Activated naive CD8-positive, alpha-beta T cell treated with anti-CD3 and anti-CD28 coated beads, Interleukin-2, amount 10 ng/mL, durations not matched to agents 7 days and 5 days (primary cell): Measurements from ENCODE around the gene PSMC3IP. TPM values are rescaled to one million over a fixed set of nuclear protein-coding genes. Genes with fewer than 3 reads are reported as not detected.

Experiments used
- ATAC-seq: fragments of 150-1000 bp; cut with Tn5 transposase; one replicate; pipeline ENCODE4 v1.10.0; 2021; ENCODE audit warnings: low read depth, moderate library complexity
- POLR2A ChIA-PET: fragments of 350-600 bp; sonication (Branson Sonifier 250); formaldehyde crosslinking; loops from one replicate; lab custom pipeline; 2021; ENCODE audit warnings: antibody characterized with exemption; lab: Charles Lee
- DNase-seq: peaks from one replicate; pipeline ENCODE4 v3.0.0; 2021
- H3K27ac Mint-ChIP-seq: one replicate; pipeline ENCODE4 v1.8.0; 2022; ENCODE audit warnings: mild to moderate bottlenecking, mixed read lengths
- H3K27me3 Mint-ChIP-seq: one replicate; pipeline ENCODE4 v1.8.0; 2022; ENCODE audit warnings: mild to moderate bottlenecking, moderate library complexity, mixed read lengths
- H3K36me3 Mint-ChIP-seq: one replicate; pipeline ENCODE4 v1.8.0; 2021; ENCODE audit warnings: mild to moderate bottlenecking, mixed read lengths
- H3K4me1 Mint-ChIP-seq: one replicate; pipeline ENCODE4 v1.8.0; 2021; ENCODE audit warnings: mixed read lengths
- H3K4me3 Mint-ChIP-seq: one replicate; pipeline ENCODE4 v1.8.0; 2022; ENCODE audit warnings: mild to moderate bottlenecking, moderate library complexity, mixed read lengths
- H3K9me3 Mint-ChIP-seq: one replicate; pipeline ENCODE4 v1.8.0; 2021; ENCODE audit warnings: mixed read lengths
- total RNA-seq, 2 experiments: library from RNA; stranded (reverse); gene quantifications; one replicate each; pipeline ENCODE4 v1.2.3, GENCODE V29; 2021

The PSMC3IP gene
- total RNA-seq, 2 experiments from 2014 or later: 15.9 to 16.9 TPM

GRCh38 chr17:42608305-42609181, 31.0 kb upstream of the PSMC3IP start:
- ATAC-seq (peak; percentile 54), DNase-seq (no peak)
- peaks cover 32% of the 10 kb centered on the region for H3K4me1 Mint-ChIP-seq
- POLR2A ChIA-PET: interaction anchor here (0.6 to 3.1 kb wide), 24 partner anchors 8 to 752 kb away, joined by 3 to 40 read pairs (median 4); partner anchors contain the start of genes BECN1, CCR10, PLEKHH3 and PSMC3IP
- no peaks in the 10 kb centered on the region for H3K27me3 Mint-ChIP-seq
- peak overlapping the region; percentile 98 for H3K4me3 Mint-ChIP-seq
- no peaks in the 10 kb centered on the region for H3K9me3 Mint-ChIP-seq
- H3K27ac Mint-ChIP-seq: peak overlapping the region; percentile 94
- peaks cover 14% of the 10 kb centered on the region for H3K36me3 Mint-ChIP-seq

GRCh38 chr17:42607769-42608168, 30.2 kb upstream of the PSMC3IP start:
- Mint-ChIP-seq H3K4me3 (peak overlapping the region; percentile 98), H3K27ac (no peak overlapping the region), H3K36me3 (peaks cover 18% of the 10 kb centered on the region), H3K9me3 (no peaks in the 10 kb centered on the region), H3K4me1 (peaks cover 34% of the 10 kb centered on the region), H3K27me3 (no peaks in the 10 kb centered on the region)
- ATAC-seq (no peak), DNase-seq (no peak)
- POLR2A ChIA-PET: interaction anchor here (0.7 to 3.1 kb wide), 11 partner anchors 11 to 708 kb away, joined by 3 to 40 read pairs (median 7); partner anchors contain the start of genes CCR10, PLEKHH3, PSMC3IP and VPS25

- no peaks in the 10 kb centered on the region for H3K9me3 Mint-ChIP-seq
- DNase-seq (no peak), ATAC-seq (no peak)
- H3K27ac Mint-ChIP-seq: no peak overlapping the region
- no peak overlapping the region for H3K4me3 Mint-ChIP-seq
- no peaks in the 10 kb centered on the region for H3K27me3 Mint-ChIP-seq
- peaks cover 15% of the 10 kb centered on the region for H3K36me3 Mint-ChIP-seq
- POLR2A ChIA-PET: no interaction called here
- H3K4me1 Mint-ChIP-seq: peaks cover 30% of the 10 kb centered on the region
Measured at GRCh38 chr17:42603318-42603717, 25.8 kb upstream of the PSMC3IP start.

GRCh38 chr17:42598905-42599304, 21.4 kb upstream of the PSMC3IP start:
- Mint-ChIP-seq H3K4me1 (peaks cover 8% of the 10 kb centered on the region), H3K9me3 (no peaks in the 10 kb centered on the region), H3K27me3 (no peaks in the 10 kb centered on the region), H3K27ac (no peak overlapping the region), H3K36me3 (peaks cover 11% of the 10 kb centered on the region), H3K4me3 (no peak overlapping the region)
- ATAC-seq: no peak
- no peak for DNase-seq
- POLR2A ChIA-PET: interaction anchor here (1.4 kb wide), 1 partner anchor 11 kb away, joined by 5 read pairs; the partner anchor contains the start of genes RETREG3 and TUBG1

GRCh38 chr17:42596386-42596785, 18.9 kb upstream of the PSMC3IP start:
- no peak overlapping the region for H3K27ac Mint-ChIP-seq
- no peaks in the 10 kb centered on the region for H3K9me3 Mint-ChIP-seq
- H3K4me1 Mint-ChIP-seq: peaks cover 11% of the 10 kb centered on the region
- no peak overlapping the region for H3K4me3 Mint-ChIP-seq
- no peaks in the 10 kb centered on the region for H3K27me3 Mint-ChIP-seq
- POLR2A ChIA-PET: no interaction called here
- DNase-seq (no peak), ATAC-seq (no peak)
- H3K36me3 Mint-ChIP-seq: peaks cover 12% of the 10 kb centered on the region

- no peak for DNase-seq
- Mint-ChIP-seq H3K36me3 (peaks cover 21% of the 10 kb centered on the region), H3K4me3 (no peak overlapping the region), H3K9me3 (no peaks in the 10 kb centered on the region), H3K4me1 (peaks cover 12% of the 10 kb centered on the region), H3K27ac (no peak overlapping the region), H3K27me3 (no peaks in the 10 kb centered on the region)
- no peak for ATAC-seq
- POLR2A ChIA-PET: interaction anchor here (0.6 kb wide), 1 partner anchor 14 kb away, joined by 4 read pairs; the partner anchor contains the start of gene PSMC3IP
Measured at GRCh38 chr17:42591411-42591810, 13.9 kb upstream of the PSMC3IP start.

GRCh38 chr17:42590886-42591285, 13.4 kb upstream of the PSMC3IP start:
- H3K27me3 Mint-ChIP-seq: no peaks in the 10 kb centered on the region
- DNase-seq: no peak
- H3K9me3 Mint-ChIP-seq: no peaks in the 10 kb centered on the region
- peak overlapping the region; percentile 43 for H3K27ac Mint-ChIP-seq
- no peak for ATAC-seq
- H3K36me3 Mint-ChIP-seq: peaks cover 19% of the 10 kb centered on the region
- POLR2A ChIA-PET: no interaction called here
- H3K4me3 Mint-ChIP-seq: peak overlapping the region; percentile 42
- peaks cover 11% of the 10 kb centered on the region for H3K4me1 Mint-ChIP-seq

GRCh38 chr17:42586514-42587230, 9.1 kb upstream of the PSMC3IP start:
- Mint-ChIP-seq H3K27me3 (no peaks in the 10 kb centered on the region), H3K9me3 (no peaks in the 10 kb centered on the region), H3K36me3 (peaks cover 20% of the 10 kb centered on the region), H3K27ac (no peak overlapping the region), H3K4me3 (no peak overlapping the region), H3K4me1 (peaks cover 6% of the 10 kb centered on the region)
- ATAC-seq: no peak
- no peak for DNase-seq
- POLR2A ChIA-PET: no interaction called here

GRCh38 chr17:42585353-42585752, 7.8 kb upstream of the PSMC3IP start:
- DNase-seq: no peak
- Mint-ChIP-seq H3K9me3 (no peaks in the 10 kb centered on the region), H3K4me3 (no peak overlapping the region), H3K27me3 (no peaks in the 10 kb centered on the region), H3K36me3 (peaks cover 19% of the 10 kb centered on the region), H3K27ac (no peak overlapping the region), H3K4me1 (peaks cover 2% of the 10 kb centered on the region)
- no peak for ATAC-seq
- POLR2A ChIA-PET: no interaction called here

GRCh38 chr17:42584880-42585279, 7.4 kb upstream of the PSMC3IP start:
- Mint-ChIP-seq H3K4me3 (no peak overlapping the region), H3K27ac (no peak overlapping the region)
- POLR2A ChIA-PET: no interaction called here

GRCh38 chr17:42581744-42582270, 4.3 kb upstream of the PSMC3IP start:
- Mint-ChIP-seq H3K27ac (no peak overlapping the region), H3K27me3 (no peaks in the 10 kb centered on the region), H3K4me3 (no peak overlapping the region), H3K36me3 (peaks cover 13% of the 10 kb centered on the region), H3K9me3 (no peaks in the 10 kb centered on the region), H3K4me1 (peaks cover 6% of the 10 kb centered on the region)
- POLR2A ChIA-PET: interaction anchor here (0.7 kb wide), 1 partner anchor 27 kb away, joined by 3 read pairs; no protein-coding TSS in a partner anchor
- DNase-seq (no peak), ATAC-seq (no peak)

More at GRCh38 chr17:42584880-42585279, 7.4 kb upstream of the PSMC3IP start:
- H3K4me1 Mint-ChIP-seq: no peaks in the 10 kb centered on the region
- H3K27me3 Mint-ChIP-seq: no peaks in the 10 kb centered on the region
- DNase-seq (no peak), ATAC-seq (no peak)
- H3K36me3 Mint-ChIP-seq: peaks cover 19% of the 10 kb centered on the region
- H3K9me3 Mint-ChIP-seq: no peaks in the 10 kb centered on the region

GRCh38 chr17:42579794-42580551, 2.4 kb upstream of the PSMC3IP start:
- H3K36me3 Mint-ChIP-seq: peaks cover 15% of the 10 kb centered on the region
- peak overlapping the region; percentile 3 for H3K27ac Mint-ChIP-seq
- POLR2A ChIA-PET: interaction anchor here (1.0 to 1.3 kb wide), 2 partner anchors 29 to 32 kb away, joined by 4 read pairs; partner anchors contain the start of genes RETREG3 and TUBG1
- peak overlapping the region; percentile 2 for H3K4me3 Mint-ChIP-seq
- H3K27me3 Mint-ChIP-seq: no peaks in the 10 kb centered on the region
- no peaks in the 10 kb centered on the region for H3K9me3 Mint-ChIP-seq
- ATAC-seq (no peak), DNase-seq (no peak)
- peaks cover 15% of the 10 kb centered on the region for H3K4me1 Mint-ChIP-seq
